CD8-positive, alpha-beta memory T cell (primary cell): ENCODE measurements around the gene HCAR3. TPM values are rescaled to one million over a fixed set of nuclear protein-coding genes. Genes with fewer than 3 reads are reported as not detected.
"Not testable (repeated sequence)": the region's sequence is repeated elsewhere in the genome, so short reads cannot be mapped to it uniquely, and the experiment has no call there.

Source experiments
- CTCF ChIA-PET: fragments of 350-600 bp; sonication (Branson Sonifier 250); formaldehyde crosslinking; loops from one replicate; lab custom pipeline; 2021; ENCODE audit warnings: antibody characterized with exemption; lab: Charles Lee
- POLR2A ChIA-PET: fragments of 350-600 bp; sonication (Branson Sonifier 250); formaldehyde crosslinking; loops from one replicate; lab custom pipeline; 2021; ENCODE audit warnings: antibody characterized with exemption; lab: Charles Lee
- DNase-seq, 5 donors: peaks; one replicate each; pipeline versions ENCODE4 v3.0.0 to v3.0.0-alpha.2; 2020 to 2022; ENCODE audit warnings: mixed read lengths in 1 of 5
- H3K27ac ChIP-seq: one replicate; pipeline ENCODE4 v1.7.0; 2013; ENCODE audit warnings: low read depth, mild to moderate bottlenecking, low read length, moderate library complexity
- H3K27me3 ChIP-seq: 2 replicates; pipeline ENCODE4 v1.7.0; 2013; ENCODE audit warnings: low read length, mild to moderate bottlenecking; ENCODE audit not compliant: insufficient read depth, poor library complexity, severe bottlenecking
- H3K36me3 ChIP-seq: 2 replicates; pipeline ENCODE4 v1.7.0; 2013; ENCODE audit warnings: mild to moderate bottlenecking, low read length, moderate library complexity; ENCODE audit not compliant: insufficient read depth
- H3K4me1 ChIP-seq: 2 replicates; pipeline ENCODE4 v1.7.0; 2013; ENCODE audit warnings: mild to moderate bottlenecking, low read length, moderate library complexity; ENCODE audit not compliant: insufficient read depth
- H3K4me3 ChIP-seq: 2 replicates; pipeline ENCODE4 v1.7.0; 2013; ENCODE audit warnings: mild to moderate bottlenecking, low read length
- H3K9me3 ChIP-seq: 2 replicates; pipeline ENCODE4 v1.7.0; 2013; ENCODE audit warnings: mild to moderate bottlenecking, low read length
- H3K27ac Mint-ChIP-seq, 8 donors: one replicate each; pipeline ENCODE4 v1.8.0; 2020 to 2021; ENCODE audit warnings: mixed read lengths in 8 of 8, mild to moderate bottlenecking in 6 of 8, inconsistent platforms in 3 of 8, moderate library complexity in 3 of 8
- H3K27me3 Mint-ChIP-seq, 2 donors: one replicate each; pipeline ENCODE4 v1.8.0; 2020 to 2021; ENCODE audit warnings: mixed read lengths in 2 of 2, mild to moderate bottlenecking in 1 of 2, moderate library complexity in 1 of 2
- H3K36me3 Mint-ChIP-seq, 3 donors: one replicate each; pipeline ENCODE4 v1.8.0; 2020 to 2021; ENCODE audit warnings: mixed read lengths in 3 of 3, inconsistent platforms in 1 of 3, mild to moderate bottlenecking in 1 of 3
- H3K4me1 Mint-ChIP-seq, 3 donors: one replicate each; pipeline ENCODE4 v1.8.0; 2020 to 2021; ENCODE audit warnings: mixed read lengths in 3 of 3, inconsistent platforms in 1 of 3, mild to moderate bottlenecking in 1 of 3
- H3K4me3 Mint-ChIP-seq, 7 donors: one replicate each; pipeline ENCODE4 v1.8.0; 2020 to 2021; ENCODE audit warnings: mixed read lengths in 7 of 7, mild to moderate bottlenecking in 6 of 7, moderate library complexity in 4 of 7, inconsistent platforms in 2 of 7
- H3K9me3 Mint-ChIP-seq, 5 donors: one replicate each; pipeline ENCODE4 v1.8.0; 2020 to 2022; ENCODE audit warnings: mixed read lengths in 5 of 5, mild to moderate bottlenecking in 3 of 5, moderate library complexity in 2 of 5, inconsistent platforms in 1 of 5
- polyA plus RNA-seq: library from polyadenylated mRNA; unstranded; fragments of 300-500 nt; fragmentation: Illumina TruSeq; gene quantifications from one replicate; pipeline ENCODE4 v1.2.3, GENCODE V29; 2021
- total RNA-seq, 2 experiments: library from RNA; stranded (reverse); gene quantifications; one replicate each; pipeline ENCODE4 v1.2.3, GENCODE V29; 2021

The HCAR3 gene
- total and polyA plus RNA-seq, 3 experiments from 2014 or later, result not detected

GRCh38 chr12:122729583-122730214, 13.1 kb upstream of the HCAR3 start:
- H3K27ac Mint-ChIP-seq, result no peak overlapping the region
- CTCF ChIA-PET, result no interaction called here

DNA sequence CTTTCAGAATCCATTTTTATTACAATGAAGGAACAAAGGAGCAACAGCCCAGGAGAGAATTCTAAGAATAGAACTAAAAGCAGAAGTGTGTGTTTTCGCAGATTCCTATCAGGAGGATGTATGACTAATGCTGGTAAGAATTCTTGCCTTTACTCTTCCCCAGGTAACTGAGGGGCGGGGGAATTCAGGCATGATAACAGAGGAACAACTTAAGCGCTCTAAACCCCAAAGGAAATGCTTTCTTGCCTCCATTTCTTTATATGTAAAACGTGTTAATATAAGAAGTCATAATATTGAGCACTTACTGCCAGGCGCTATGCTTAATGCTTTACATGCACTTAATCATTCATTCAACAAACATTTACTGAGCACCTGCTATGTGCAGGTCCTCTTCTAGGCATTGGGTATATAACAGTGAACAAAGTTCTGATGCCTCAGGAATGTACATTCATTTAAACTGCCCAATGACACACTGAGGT, 9.5 kb upstream of the HCAR3 start:
- Mint-ChIP-seq H3K4me3 (no peak overlapping the region), H3K4me1 (peaks cover 0 to 9% (median 8%) of the 10 kb centered on the region in 3 donors), H3K27me3 (peaks cover 5 to 21% of the 10 kb centered on the region in 2 donors), H3K36me3 (no peaks in the 10 kb centered on the region), H3K27ac (peak overlapping the region in 1 of 8 donors; percentile 55), H3K9me3 (no peaks in the 10 kb centered on the region)
- no peaks in the 10 kb centered on the region for H3K27me3 ChIP-seq
- ChIA-PET POLR2A (no interaction called here), CTCF (no interaction called here)
- H3K36me3 ChIP-seq, result no peaks in the 10 kb centered on the region
- peaks cover 3% of the 10 kb centered on the region for H3K4me1 ChIP-seq
- no peaks in the 10 kb centered on the region for H3K9me3 ChIP-seq
- DNase-seq, result no peak
- H3K27ac ChIP-seq, result peak overlapping the region; percentile 1
- H3K4me3 ChIP-seq, result no peak overlapping the region

More at GRCh38 chr12:122729583-122730214, 13.1 kb upstream of the HCAR3 start:
- Mint-ChIP-seq H3K9me3 (no peaks in the 10 kb centered on the region), H3K36me3 (peaks cover 0 to 9% (median 0%) of the 10 kb centered on the region in 3 donors), H3K4me3 (no peak overlapping the region), H3K27me3 (peaks cover 17 to 34% of the 10 kb centered on the region in 2 donors), H3K4me1 (peaks cover 2 to 16% (median 13%) of the 10 kb centered on the region in 3 donors)
- Histone ChIP-seq H3K9me3 (no peaks in the 10 kb centered on the region), H3K4me1 (peaks cover 12% of the 10 kb centered on the region), H3K27ac (no peak overlapping the region), H3K27me3 (no peaks in the 10 kb centered on the region), H3K4me3 (no peak overlapping the region), H3K36me3 (no peaks in the 10 kb centered on the region)
- POLR2A ChIA-PET, result no interaction called here
- no peak for DNase-seq

- H3K4me1 ChIP-seq, result peaks cover 3% of the 10 kb centered on the region
- peak overlapping the region; percentile 1 for H3K27ac ChIP-seq
- no peak overlapping the region for H3K4me3 Mint-ChIP-seq
- no peak for DNase-seq
- H3K27me3 Mint-ChIP-seq, result peaks cover 3 to 19% of the 10 kb centered on the region in 2 donors
- H3K27ac Mint-ChIP-seq, result peak overlapping the region in 1 of 8 donors; percentile 55
- no peaks in the 10 kb centered on the region for H3K9me3 ChIP-seq
- H3K36me3 ChIP-seq, result no peaks in the 10 kb centered on the region
- ChIA-PET POLR2A (interaction anchor here (0.6 kb wide), 1 partner anchor 194 kb away, joined by 5 read pairs; no protein-coding TSS in a partner anchor), CTCF (no interaction called here)
- H3K9me3 Mint-ChIP-seq, result no peaks in the 10 kb centered on the region
- H3K4me1 Mint-ChIP-seq, result peaks cover 0 to 9% (median 8%) of the 10 kb centered on the region in 3 donors
- H3K36me3 Mint-ChIP-seq, result no peaks in the 10 kb centered on the region
- H3K27me3 ChIP-seq, result no peaks in the 10 kb centered on the region
- H3K4me3 ChIP-seq, result no peak overlapping the region
Observed at GRCh38 chr12:122725452-122726079, 9.0 kb upstream of the HCAR3 start.

GRCh38 chr12:122724641-122725243, 8.1 kb upstream of the HCAR3 start:
- H3K36me3 ChIP-seq, result no peaks in the 10 kb centered on the region
- no peak overlapping the region for H3K4me3 Mint-ChIP-seq
- POLR2A ChIA-PET, result no interaction called here
- peaks cover 0 to 9% (median 8%) of the 10 kb centered on the region in 3 donors for H3K4me1 Mint-ChIP-seq
- H3K27ac Mint-ChIP-seq, result no peak overlapping the region
- no peaks in the 10 kb centered on the region for H3K36me3 Mint-ChIP-seq
- peaks cover 3% of the 10 kb centered on the region for H3K4me1 ChIP-seq
- H3K4me3 ChIP-seq, result no peak overlapping the region
- DNase-seq, result no peak
- H3K9me3 Mint-ChIP-seq, result no peaks in the 10 kb centered on the region
- no peaks in the 10 kb centered on the region for H3K27me3 ChIP-seq
- H3K9me3 ChIP-seq, result no peaks in the 10 kb centered on the region
- H3K27ac ChIP-seq, result no peak overlapping the region
- CTCF ChIA-PET, result no interaction called here
- H3K27me3 Mint-ChIP-seq, result peaks cover 3 to 17% of the 10 kb centered on the region in 2 donors

DNA sequence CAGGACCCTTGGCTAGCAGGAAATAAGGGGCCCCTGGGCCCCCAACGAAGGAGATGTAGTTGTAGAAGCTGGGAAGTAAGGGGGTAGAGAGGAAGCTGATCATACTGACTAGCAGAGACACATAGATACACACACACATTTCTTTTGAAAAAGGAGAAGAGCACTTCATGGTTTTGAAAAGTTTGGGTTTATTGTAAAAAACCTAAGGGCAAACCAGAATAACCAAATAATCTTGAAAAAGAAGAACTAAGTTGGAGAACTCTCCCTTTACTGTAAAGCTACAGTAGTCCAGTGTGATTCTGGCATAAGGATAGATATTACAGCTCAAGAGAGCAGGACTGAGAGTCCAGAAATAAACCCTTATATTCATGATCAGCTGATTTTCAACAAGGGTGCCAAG, 5.8 kb upstream of the HCAR3 start:
- Mint-ChIP-seq H3K4me3 (no peak overlapping the region), H3K36me3 (no peaks in the 10 kb centered on the region), H3K27ac (no peak overlapping the region), H3K4me1 (peaks cover 0 to 9% (median 8%) of the 10 kb centered on the region in 3 donors), H3K9me3 (no peaks in the 10 kb centered on the region), H3K27me3 (peaks cover 2 to 9% of the 10 kb centered on the region in 2 donors)
- ChIA-PET CTCF (no interaction called here), POLR2A (no interaction called here)
- DNase-seq, result no peak
- Histone ChIP-seq H3K36me3 (no peaks in the 10 kb centered on the region), H3K4me3 (no peak overlapping the region), H3K9me3 (no peaks in the 10 kb centered on the region), H3K4me1 (peaks cover 3% of the 10 kb centered on the region), H3K27me3 (no peaks in the 10 kb centered on the region), H3K27ac (no peak overlapping the region)

- peaks cover 2 to 9% of the 10 kb centered on the region in 2 donors for H3K27me3 Mint-ChIP-seq
- DNase-seq, result no peak
- no peak overlapping the region for H3K27ac ChIP-seq
- no peaks in the 10 kb centered on the region for H3K36me3 ChIP-seq
- ChIA-PET POLR2A (no interaction called here), CTCF (no interaction called here)
- H3K4me1 Mint-ChIP-seq, result peaks cover 0 to 5% (median 5%) of the 10 kb centered on the region in 3 donors
- no peaks in the 10 kb centered on the region for H3K9me3 Mint-ChIP-seq
- no peak overlapping the region for H3K27ac Mint-ChIP-seq
- no peaks in the 10 kb centered on the region for H3K36me3 Mint-ChIP-seq
- no peak overlapping the region for H3K4me3 Mint-ChIP-seq
- no peak overlapping the region for H3K4me3 ChIP-seq
- H3K9me3 ChIP-seq, result no peaks in the 10 kb centered on the region
- H3K4me1 ChIP-seq, result peaks cover 3% of the 10 kb centered on the region
- H3K27me3 ChIP-seq, result no peaks in the 10 kb centered on the region
Observed at GRCh38 chr12:122721057-122721545, 4.5 kb upstream of the HCAR3 start.

DNA sequence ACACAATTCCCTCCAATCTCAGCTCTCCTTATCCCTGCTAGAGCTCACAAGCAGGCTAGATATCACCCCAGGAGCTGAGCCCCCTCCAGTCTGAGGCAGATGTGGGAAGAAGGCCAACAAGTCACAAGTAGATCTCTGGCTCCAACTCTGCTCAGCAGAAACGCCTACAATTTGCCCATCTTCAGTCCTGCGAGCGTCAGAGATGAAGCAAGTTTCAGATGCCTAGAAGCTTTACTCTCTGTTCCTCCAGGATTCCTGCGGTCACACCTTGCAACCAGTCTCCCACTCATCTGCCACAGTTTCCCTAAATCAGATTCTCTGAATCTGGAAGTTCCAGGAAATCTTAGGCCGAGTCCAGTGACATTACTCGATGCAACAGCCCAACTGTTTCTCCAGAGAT, 1.4 kb downstream of the HCAR3 start:
- H3K4me3 ChIP-seq, H3K4me3 Mint-ChIP-seq, DNase-seq, CTCF ChIA-PET, H3K9me3 ChIP-seq, H3K36me3 ChIP-seq, H3K27ac Mint-ChIP-seq, H3K36me3 Mint-ChIP-seq, H3K9me3 Mint-ChIP-seq, H3K4me1 Mint-ChIP-seq, H3K27ac ChIP-seq, H3K27me3 Mint-ChIP-seq, H3K27me3 ChIP-seq, H3K4me1 ChIP-seq: not testable (repeated sequence)
- POLR2A ChIA-PET, result interaction anchor here (0.7 kb wide), 1 partner anchor 58 kb away, joined by 3 read pairs; no protein-coding TSS in a partner anchor
